ENCODE measurements around the gene GNPTG. TPM values are rescaled to one million over a fixed set of nuclear protein-coding genes. Genes with fewer than 3 reads are reported as not detected.

Gene GNPTG
- total and polyA plus RNA-seq, 9 of the 15 experiments (the other 6 are each of a cell fraction or from before 2014, with no cell fraction given): 0.69 to 33.3 (median 13.6) TPM

DNA sequence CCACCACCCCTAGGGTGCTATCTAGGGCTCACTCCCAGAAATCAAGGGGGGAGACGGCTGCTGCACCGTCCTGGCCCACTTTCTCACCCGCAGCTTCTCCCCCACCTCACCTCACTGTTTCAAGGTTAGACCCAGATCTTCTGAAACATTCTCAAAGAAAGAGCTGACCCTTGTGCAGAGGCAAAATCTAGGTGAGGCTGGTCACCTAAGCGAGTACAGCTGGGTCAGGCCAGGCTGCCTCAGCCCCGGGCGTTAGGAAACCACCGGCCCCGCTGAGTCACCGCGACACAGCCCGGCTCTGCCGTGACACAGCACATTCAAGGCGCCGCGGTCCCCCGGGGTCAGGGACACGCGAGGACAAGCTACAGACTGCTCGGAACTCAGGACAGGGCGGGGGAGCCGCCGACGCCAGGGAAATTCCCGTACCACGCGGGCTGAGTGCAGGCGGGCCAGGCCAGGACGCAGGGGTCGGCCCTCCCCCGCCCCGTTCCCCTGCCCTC lies 27.1 kb downstream of the GNPTG start (continued):
- TF ChIP-seq ZNF224 (CRISPR knock-in tag; IDR thresholded peaks at IDR 0.05): no peak
- TF ChIP-seq BRF1 (IDR thresholded peaks at IDR 0.05; ENCODE audit: borderline replicate concordance, extremely low read depth, insufficient read length): no peak
- no peak; a peak in 1 of 4 replicates for TF ChIP-seq NRF1 (conservative IDR thresholded peaks at IDR 0.05 in 1 of 2, IDR thresholded peaks at IDR 0.05 in 1 of 2)
- no peak for TF ChIP-seq ILK (tag; IDR thresholded peaks at IDR 0.05; ENCODE audit: borderline replicate concordance, low read depth)
- no peak for TF ChIP-seq KDM1A (IDR thresholded peaks at IDR 0.05)
- peak; percentile 48 for TF ChIP-seq BRD9 (IDR thresholded peaks at IDR 0.05; ENCODE audit: low read depth, partially characterized antibody)
- TF ChIP-seq, protein P1, sequence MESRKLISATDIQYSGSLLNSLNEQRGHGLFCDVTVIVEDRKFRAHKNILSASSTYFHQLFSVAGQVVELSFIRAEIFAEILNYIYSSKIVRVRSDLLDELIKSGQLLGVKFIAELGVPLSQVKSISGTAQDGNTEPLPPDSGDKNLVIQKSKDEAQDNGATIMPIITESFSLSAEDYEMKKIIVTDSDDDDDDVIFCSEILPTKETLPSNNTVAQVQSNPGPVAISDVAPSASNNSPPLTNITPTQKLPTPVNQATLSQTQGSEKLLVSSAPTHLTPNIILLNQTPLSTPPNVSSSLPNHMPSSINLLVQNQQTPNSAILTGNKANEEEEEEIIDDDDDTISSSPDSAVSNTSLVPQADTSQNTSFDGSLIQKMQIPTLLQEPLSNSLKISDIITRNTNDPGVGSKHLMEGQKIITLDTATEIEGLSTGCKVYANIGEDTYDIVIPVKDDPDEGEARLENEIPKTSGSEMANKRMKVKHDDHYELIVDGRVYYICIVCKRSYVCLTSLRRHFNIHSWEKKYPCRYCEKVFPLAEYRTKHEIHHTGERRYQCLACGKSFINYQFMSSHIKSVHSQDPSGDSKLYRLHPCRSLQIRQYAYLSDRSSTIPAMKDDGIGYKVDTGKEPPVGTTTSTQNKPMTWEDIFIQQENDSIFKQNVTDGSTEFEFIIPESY (CRISPR knock-in tag; IDR thresholded peaks at IDR 0.05): no peak
- TF ChIP-seq KAT2B (IDR thresholded peaks at IDR 0.05; ENCODE audit: low read depth, low read length): no peak
- TF ChIP-seq MYC (IDR thresholded peaks at IDR 0.05; ENCODE audit: low read depth, low read length): no peak; the same call in 1 of the 2 replicates
- TF ChIP-seq MYC (CRISPR knock-in tag; IDR thresholded peaks at IDR 0.05; ENCODE audit: borderline replicate concordance, low read depth): no peak
- TF ChIP-seq ZC3H11A (IDR thresholded peaks at IDR 0.05; ENCODE audit: low read depth, low read length): no peak
- no peak for TF ChIP-seq NR1H2 (CRISPR knock-in tag; IDR thresholded peaks at IDR 0.05)
- TF ChIP-seq, protein P2, sequence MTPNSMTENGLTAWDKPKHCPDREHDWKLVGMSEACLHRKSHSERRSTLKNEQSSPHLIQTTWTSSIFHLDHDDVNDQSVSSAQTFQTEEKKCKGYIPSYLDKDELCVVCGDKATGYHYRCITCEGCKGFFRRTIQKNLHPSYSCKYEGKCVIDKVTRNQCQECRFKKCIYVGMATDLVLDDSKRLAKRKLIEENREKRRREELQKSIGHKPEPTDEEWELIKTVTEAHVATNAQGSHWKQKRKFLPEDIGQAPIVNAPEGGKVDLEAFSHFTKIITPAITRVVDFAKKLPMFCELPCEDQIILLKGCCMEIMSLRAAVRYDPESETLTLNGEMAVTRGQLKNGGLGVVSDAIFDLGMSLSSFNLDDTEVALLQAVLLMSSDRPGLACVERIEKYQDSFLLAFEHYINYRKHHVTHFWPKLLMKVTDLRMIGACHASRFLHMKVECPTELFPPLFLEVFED (CRISPR knock-in tag; conservative IDR thresholded peaks at IDR 0.05): no peak; the same call in 1 of the 2 replicates
- TF ChIP-seq SNIP1 (IDR thresholded peaks at IDR 0.05; ENCODE audit: low read depth): no peak
- TF ChIP-seq NBN (IDR thresholded peaks at IDR 0.05; ENCODE audit: low read depth): peak; percentile 66; the same call in 1 of the 2 replicates
- no peak for TF ChIP-seq CHD4 (IDR thresholded peaks at IDR 0.05; ENCODE audit: insufficient read depth, insufficient replicate concordance, low read depth, low read length, poor library complexity, severe bottlenecking)
- TF ChIP-seq GTF2E2 (tag; IDR thresholded peaks at IDR 0.05): no peak; the same call in 1 of the 2 replicates
- peak; percentile 51 to 54; a peak in 3 of 4 replicates for TF ChIP-seq FOXK2 (conservative IDR thresholded peaks at IDR 0.05 in 1 of 2, IDR thresholded peaks at IDR 0.05 in 1 of 2; ENCODE audit: low read depth in 2 of 2)
- 0 out of 2 replicates have a peak, but pooled peaks have one; percentile 8 for TF ChIP-seq LARP7 (IDR thresholded peaks at IDR 0.05)
- TF ChIP-seq BRCA1 (IDR thresholded peaks at IDR 0.05): no peak
- TF ChIP-seq BRCA1 (CRISPR knock-in tag; IDR thresholded peaks at IDR 0.05): 0 out of 2 replicates have a peak, but pooled peaks have one; percentile 18
- TF ChIP-seq, protein P3, sequence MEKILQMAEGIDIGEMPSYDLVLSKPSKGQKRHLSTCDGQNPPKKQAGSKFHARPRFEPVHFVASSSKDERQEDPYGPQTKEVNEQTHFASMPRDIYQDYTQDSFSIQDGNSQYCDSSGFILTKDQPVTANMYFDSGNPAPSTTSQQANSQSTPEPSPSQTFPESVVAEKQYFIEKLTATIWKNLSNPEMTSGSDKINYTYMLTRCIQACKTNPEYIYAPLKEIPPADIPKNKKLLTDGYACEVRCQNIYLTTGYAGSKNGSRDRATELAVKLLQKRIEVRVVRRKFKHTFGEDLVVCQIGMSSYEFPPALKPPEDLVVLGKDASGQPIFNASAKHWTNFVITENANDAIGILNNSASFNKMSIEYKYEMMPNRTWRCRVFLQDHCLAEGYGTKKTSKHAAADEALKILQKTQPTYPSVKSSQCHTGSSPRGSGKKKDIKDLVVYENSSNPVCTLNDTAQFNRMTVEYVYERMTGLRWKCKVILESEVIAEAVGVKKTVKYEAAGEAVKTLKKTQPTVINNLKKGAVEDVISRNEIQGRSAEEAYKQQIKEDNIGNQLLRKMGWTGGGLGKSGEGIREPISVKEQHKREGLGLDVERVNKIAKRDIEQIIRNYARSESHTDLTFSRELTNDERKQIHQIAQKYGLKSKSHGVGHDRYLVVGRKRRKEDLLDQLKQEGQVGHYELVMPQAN (IDR thresholded peaks at IDR 0.05; ENCODE audit: borderline replicate concordance): peak; percentile 76; the same call in 1 of the 2 replicates
- no peak for TF ChIP-seq TCF3 (CRISPR knock-in tag; IDR thresholded peaks at IDR 0.05)
- TF ChIP-seq, protein P4, sequence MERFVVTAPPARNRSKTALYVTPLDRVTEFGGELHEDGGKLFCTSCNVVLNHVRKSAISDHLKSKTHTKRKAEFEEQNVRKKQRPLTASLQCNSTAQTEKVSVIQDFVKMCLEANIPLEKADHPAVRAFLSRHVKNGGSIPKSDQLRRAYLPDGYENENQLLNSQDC (CRISPR knock-in tag; IDR thresholded peaks at IDR 0.05): no peak
- TF ChIP-seq TARDBP (IDR thresholded peaks at IDR 0.05): peak; percentile 92; the same call in 1 of the 2 replicates
